ENCODE data around the gene NGF.
A peak's percentile ranks its signal among the peaks of the same experiment; 100 is the strongest.
"Not testable (repeated sequence)": the region's sequence is repeated elsewhere in the genome, so short reads cannot be mapped to it uniquely, and the experiment has no call there.

NGF gene

GRCh38 chr1:115364780-115365155 lies 26.7 kb upstream of the NGF start:
- Histone ChIP-seq H3K4me2 (ENCODE audit: insufficient read depth, low read length) (no peak overlapping the region), H2AFZ (ENCODE audit: low read depth, low read length) (no peak overlapping the region), H3K27me3 (ENCODE audit: insufficient read depth, low read length, poor library complexity) (no peaks in the 10 kb centered on the region), H3K4me1 (ENCODE audit: insufficient read depth, low read length) (no peaks in the 10 kb centered on the region), H3K4me3 (ENCODE audit: low read depth in 1 of 2, low read length in 2 of 2) (no peak overlapping the region), H3K27ac (ENCODE audit: low read length) (no peak overlapping the region), H3K9ac (ENCODE audit: low read depth, low read length) (no peak overlapping the region), H3K79me2 (ENCODE audit: insufficient read depth, low read length) (no peaks in the 10 kb centered on the region), H4K20me1 (ENCODE audit: insufficient read depth, low read length) (no peaks in the 10 kb centered on the region), H3K36me3 (ENCODE audit: insufficient read depth, low read length) (no peaks in the 10 kb centered on the region), H3K9me3 (ENCODE audit: insufficient read depth, low read length, severe bottlenecking) (no peaks in the 10 kb centered on the region)
- no peak for DNase-seq
- TF ChIP-seq EZH2 (IDR thresholded peaks at IDR 0.05; ENCODE audit: borderline replicate concordance, low read depth, low read length, severe bottlenecking) (no peak), CTCF (IDR thresholded peaks at IDR 0.05; ENCODE audit: borderline replicate concordance, extremely low read depth, low read length, poor library complexity, severe bottlenecking) (no peak)
- ATAC-seq (ENCODE audit: insufficient read depth, low read depth) = no peak

GRCh38 chr1:115364046-115364779 lies 26.2 kb upstream of the NGF start:
- H2AFZ ChIP-seq (ENCODE audit: low read depth, low read length) = no peak overlapping the region
- no peak overlapping the region for H3K9ac ChIP-seq (ENCODE audit: low read depth, low read length)
- H3K79me2 ChIP-seq (ENCODE audit: insufficient read depth, low read length) = no peaks in the 10 kb centered on the region
- H4K20me1 ChIP-seq (ENCODE audit: insufficient read depth, low read length) = no peaks in the 10 kb centered on the region
- H3K4me2 ChIP-seq (ENCODE audit: insufficient read depth, low read length) = no peak overlapping the region
- H3K27ac ChIP-seq (ENCODE audit: low read length) = no peak overlapping the region
- H3K9me3 ChIP-seq (ENCODE audit: insufficient read depth, low read length, severe bottlenecking) = no peaks in the 10 kb centered on the region
- no peaks in the 10 kb centered on the region for H3K27me3 ChIP-seq (ENCODE audit: insufficient read depth, low read length, poor library complexity)
- no peak for DNase-seq
- TF ChIP-seq CTCF (IDR thresholded peaks at IDR 0.05; ENCODE audit: borderline replicate concordance, extremely low read depth, low read length, poor library complexity, severe bottlenecking) (no peak), EZH2 (IDR thresholded peaks at IDR 0.05; ENCODE audit: borderline replicate concordance, low read depth, low read length, severe bottlenecking) (no peak)
- H3K4me1 ChIP-seq (ENCODE audit: insufficient read depth, low read length) = no peaks in the 10 kb centered on the region
- no peak overlapping the region for H3K4me3 ChIP-seq (ENCODE audit: low read depth in 1 of 2, low read length in 2 of 2)
- no peak for ATAC-seq (ENCODE audit: insufficient read depth, low read depth)
- H3K36me3 ChIP-seq (ENCODE audit: insufficient read depth, low read length) = no peaks in the 10 kb centered on the region

GRCh38 chr1:115363171-115363570 lies 25.1 kb upstream of the NGF start:
- no peaks in the 10 kb centered on the region for H4K20me1 ChIP-seq (ENCODE audit: insufficient read depth, low read length)
- H3K36me3 ChIP-seq (ENCODE audit: insufficient read depth, low read length) = no peaks in the 10 kb centered on the region
- H3K79me2 ChIP-seq (ENCODE audit: insufficient read depth, low read length) = no peaks in the 10 kb centered on the region
- H3K4me3 ChIP-seq (ENCODE audit: low read depth in 1 of 2, low read length in 2 of 2) = no peak overlapping the region
- H3K9ac ChIP-seq (ENCODE audit: low read depth, low read length) = no peak overlapping the region
- H3K9me3 ChIP-seq (ENCODE audit: insufficient read depth, low read length, severe bottlenecking) = no peaks in the 10 kb centered on the region
- H3K27me3 ChIP-seq (ENCODE audit: insufficient read depth, low read length, poor library complexity) = no peaks in the 10 kb centered on the region
- TF ChIP-seq CTCF (IDR thresholded peaks at IDR 0.05; ENCODE audit: borderline replicate concordance, extremely low read depth, low read length, poor library complexity, severe bottlenecking) = no peak
- TF ChIP-seq EZH2 (IDR thresholded peaks at IDR 0.05; ENCODE audit: borderline replicate concordance, low read depth, low read length, severe bottlenecking) = no peak
- DNase-seq = no peak
- H2AFZ ChIP-seq (ENCODE audit: low read depth, low read length) = no peak overlapping the region
- H3K27ac ChIP-seq (ENCODE audit: low read length) = no peak overlapping the region
- H3K4me1 ChIP-seq (ENCODE audit: insufficient read depth, low read length) = no peaks in the 10 kb centered on the region
- ATAC-seq (ENCODE audit: insufficient read depth, low read depth) = peak; percentile 64; the same call in 2 of the 3 replicates
- no peak overlapping the region for H3K4me2 ChIP-seq (ENCODE audit: insufficient read depth, low read length)

GRCh38 chr1:115360505-115361129 lies 22.6 kb upstream of the NGF start:
- H3K9me3 ChIP-seq (ENCODE audit: insufficient read depth, low read length, severe bottlenecking); H3K4me3 ChIP-seq (ENCODE audit: low read depth in 1 of 2, low read length in 2 of 2); H3K27me3 ChIP-seq (ENCODE audit: insufficient read depth, low read length, poor library complexity); H2AFZ ChIP-seq (ENCODE audit: low read depth, low read length); H3K36me3 ChIP-seq (ENCODE audit: insufficient read depth, low read length); H3K27ac ChIP-seq (ENCODE audit: low read length); H3K4me2 ChIP-seq (ENCODE audit: insufficient read depth, low read length); H4K20me1 ChIP-seq (ENCODE audit: insufficient read depth, low read length); DNase-seq; ATAC-seq (ENCODE audit: insufficient read depth, low read depth); H3K4me1 ChIP-seq (ENCODE audit: insufficient read depth, low read length); H3K79me2 ChIP-seq (ENCODE audit: insufficient read depth, low read length); H3K9ac ChIP-seq (ENCODE audit: low read depth, low read length): not testable (repeated sequence)

- not testable (repeated sequence) for H3K36me3 ChIP-seq (ENCODE audit: insufficient read depth, low read length); H4K20me1 ChIP-seq (ENCODE audit: insufficient read depth, low read length); DNase-seq; H3K4me3 ChIP-seq (ENCODE audit: low read depth in 1 of 2, low read length in 2 of 2); H3K79me2 ChIP-seq (ENCODE audit: insufficient read depth, low read length); H3K9ac ChIP-seq (ENCODE audit: low read depth, low read length); H3K4me1 ChIP-seq (ENCODE audit: insufficient read depth, low read length); H3K4me2 ChIP-seq (ENCODE audit: insufficient read depth, low read length); H2AFZ ChIP-seq (ENCODE audit: low read depth, low read length); H3K27me3 ChIP-seq (ENCODE audit: insufficient read depth, low read length, poor library complexity); H3K27ac ChIP-seq (ENCODE audit: low read length); ATAC-seq (ENCODE audit: insufficient read depth, low read depth); H3K9me3 ChIP-seq (ENCODE audit: insufficient read depth, low read length, severe bottlenecking)
Measured at GRCh38 chr1:115359787-115360452, 21.9 kb upstream of the NGF start.

All from DND-41 (cell line).